ENCODE data around the gene GNRHR. TPM values are rescaled to one million over a fixed set of nuclear protein-coding genes. Genes with fewer than 3 reads are reported as not detected.

GNRHR gene
- total and polyA plus RNA-seq, 7 donors, result not detected

DNA sequence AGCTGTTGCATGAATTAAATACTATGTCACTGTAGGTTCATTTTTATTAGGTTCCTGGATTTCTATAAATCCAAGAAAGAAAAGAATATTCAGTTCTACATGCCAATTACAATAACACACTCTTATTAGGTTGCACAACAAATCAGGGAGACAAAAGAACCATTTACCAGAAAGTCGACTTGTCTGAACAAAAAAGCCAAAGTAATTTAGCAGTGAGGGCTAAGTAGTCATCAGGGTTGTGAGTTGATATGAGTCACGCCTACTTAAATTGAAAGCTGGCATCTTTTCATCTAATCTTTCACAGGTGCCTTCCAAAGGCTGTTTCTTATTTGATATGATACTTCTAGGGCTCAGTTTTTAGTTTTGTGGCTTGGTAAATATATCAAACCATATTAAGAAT lies 25.4 kb upstream of the GNRHR start:
- Histone ChIP-seq H3K36me3 (no peaks in the 10 kb centered on the region), H3K4me3 (no peak overlapping the region), H3K27me3 (no peaks in the 10 kb centered on the region), H3K9me3 (no peaks in the 10 kb centered on the region), H3K27ac (no peak overlapping the region), H3K4me1 (no peaks in the 10 kb centered on the region)
- WGBS, 2 donors, result 49 to 84% methylated on average over 2 of the region's 2 CpGs
- intact Hi-C loops (cut with DNase I), result no loop called here
- TF ChIP-seq, protein P1, sequence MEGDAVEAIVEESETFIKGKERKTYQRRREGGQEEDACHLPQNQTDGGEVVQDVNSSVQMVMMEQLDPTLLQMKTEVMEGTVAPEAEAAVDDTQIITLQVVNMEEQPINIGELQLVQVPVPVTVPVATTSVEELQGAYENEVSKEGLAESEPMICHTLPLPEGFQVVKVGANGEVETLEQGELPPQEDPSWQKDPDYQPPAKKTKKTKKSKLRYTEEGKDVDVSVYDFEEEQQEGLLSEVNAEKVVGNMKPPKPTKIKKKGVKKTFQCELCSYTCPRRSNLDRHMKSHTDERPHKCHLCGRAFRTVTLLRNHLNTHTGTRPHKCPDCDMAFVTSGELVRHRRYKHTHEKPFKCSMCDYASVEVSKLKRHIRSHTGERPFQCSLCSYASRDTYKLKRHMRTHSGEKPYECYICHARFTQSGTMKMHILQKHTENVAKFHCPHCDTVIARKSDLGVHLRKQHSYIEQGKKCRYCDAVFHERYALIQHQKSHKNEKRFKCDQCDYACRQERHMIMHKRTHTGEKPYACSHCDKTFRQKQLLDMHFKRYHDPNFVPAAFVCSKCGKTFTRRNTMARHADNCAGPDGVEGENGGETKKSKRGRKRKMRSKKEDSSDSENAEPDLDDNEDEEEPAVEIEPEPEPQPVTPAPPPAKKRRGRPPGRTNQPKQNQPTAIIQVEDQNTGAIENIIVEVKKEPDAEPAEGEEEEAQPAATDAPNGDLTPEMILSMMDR (IDR thresholded peaks at IDR 0.05), result no peak
- no peak for DNase-seq

DNA sequence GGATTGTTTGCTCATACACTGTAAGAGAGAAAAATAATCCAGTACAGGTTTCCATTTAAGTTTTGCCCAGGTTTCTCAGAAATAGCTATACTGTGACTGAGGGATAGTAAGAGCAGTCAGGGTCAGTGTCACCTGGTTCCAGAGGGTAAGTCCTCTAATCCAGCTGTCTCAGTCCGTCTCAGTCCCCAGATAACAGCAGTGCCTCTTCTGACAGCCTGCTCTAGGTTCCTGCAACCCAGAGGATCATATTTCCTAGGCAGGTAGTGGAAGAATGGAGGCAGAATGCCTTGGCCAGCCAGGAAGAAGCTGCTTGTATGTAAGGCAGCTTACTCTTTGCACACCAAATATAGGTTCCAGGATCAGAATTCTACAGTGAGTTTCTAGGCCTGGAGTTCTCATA lies 22.6 kb upstream of the GNRHR start:
- TF ChIP-seq POLR2AphosphoS5 (IDR thresholded peaks at IDR 0.05), result no peak
- no peak for TF ChIP-seq POLR2A (IDR thresholded peaks at IDR 0.05)
- no peak for TF ChIP-seq EP300 (IDR thresholded peaks at IDR 0.05)
- TF ChIP-seq, protein P1 (IDR thresholded peaks at IDR 0.05), result no peak
- Histone ChIP-seq H3K27me3 (no peaks in the 10 kb centered on the region), H3K4me1 (no peaks in the 10 kb centered on the region), H3K36me3 (no peaks in the 10 kb centered on the region), H3K4me3 (no peak overlapping the region), H3K9me3 (no peaks in the 10 kb centered on the region), H3K27ac (no peak overlapping the region)
- intact Hi-C loops (cut with DNase I), result no loop called here
- no peak for DNase-seq
- 56 to 84% methylated on average over 1 of the region's 1 CpG for WGBS, 2 donors

DNA sequence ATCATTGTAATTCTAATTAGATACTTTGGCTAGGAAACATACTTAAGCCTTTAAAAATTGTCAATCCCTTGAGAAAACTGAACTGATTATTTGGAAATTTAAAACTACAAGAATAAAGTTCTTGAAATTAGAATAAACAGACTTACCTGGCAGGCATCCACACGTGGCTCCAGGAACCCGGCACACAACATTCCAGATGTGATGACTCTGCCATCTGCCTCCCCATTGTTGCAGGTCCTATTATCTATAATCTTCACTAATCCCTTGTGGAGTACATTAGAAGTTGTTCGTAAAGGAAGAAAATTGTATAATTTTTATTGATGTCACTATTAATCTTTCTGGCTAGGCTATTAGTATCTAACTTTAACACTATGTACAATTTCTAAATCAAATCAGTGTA lies 16.2 kb upstream of the GNRHR start:
- H3K36me3 ChIP-seq, result no peaks in the 10 kb centered on the region
- intact Hi-C loops (cut with DNase I), result no loop called here
- no peaks in the 10 kb centered on the region for H3K27me3 ChIP-seq
- WGBS, 2 donors, result 55 to 73% methylated on average over 3 of the region's 3 CpGs
- no peak for DNase-seq
- TF ChIP-seq POLR2AphosphoS5 (IDR thresholded peaks at IDR 0.05), result no peak
- TF ChIP-seq, protein P1 (IDR thresholded peaks at IDR 0.05), result no peak
- no peak for TF ChIP-seq EP300 (IDR thresholded peaks at IDR 0.05)
- TF ChIP-seq POLR2A (IDR thresholded peaks at IDR 0.05), result no peak
- no peak overlapping the region for H3K4me3 ChIP-seq
- H3K27ac ChIP-seq, result no peak overlapping the region
- H3K9me3 ChIP-seq, result no peaks in the 10 kb centered on the region
- no peaks in the 10 kb centered on the region for H3K4me1 ChIP-seq

DNA sequence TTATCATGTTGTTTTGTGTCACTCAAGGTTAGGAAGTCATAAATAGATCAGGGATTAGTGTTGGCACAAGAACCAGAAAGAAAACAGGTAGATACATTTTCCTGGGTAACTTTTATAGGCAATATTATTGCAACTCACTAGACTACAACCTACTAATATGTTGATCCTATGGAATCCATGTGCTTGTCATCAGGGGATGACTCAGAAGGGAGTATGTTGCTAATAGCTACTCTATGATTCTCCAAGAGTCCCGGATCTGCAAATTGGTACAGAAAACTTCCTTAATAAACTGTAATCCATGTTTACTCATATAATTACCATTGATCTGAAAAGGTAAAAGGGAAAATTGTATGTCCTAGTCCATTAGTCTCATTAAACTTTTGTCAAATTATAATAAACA lies 11.7 kb upstream of the GNRHR start:
- no peak for TF ChIP-seq POLR2AphosphoS5 (IDR thresholded peaks at IDR 0.05)
- TF ChIP-seq, protein P1 (IDR thresholded peaks at IDR 0.05), result no peak
- TF ChIP-seq POLR2A (IDR thresholded peaks at IDR 0.05), result no peak
- TF ChIP-seq EP300 (IDR thresholded peaks at IDR 0.05), result no peak
- 66 to 89% methylated on average over 1 of the region's 1 CpG for WGBS, 2 donors
- no peak overlapping the region for H3K27ac ChIP-seq
- intact Hi-C loops (cut with DNase I), result no loop called here
- no peaks in the 10 kb centered on the region for H3K4me1 ChIP-seq
- H3K27me3 ChIP-seq, result no peaks in the 10 kb centered on the region
- no peak overlapping the region for H3K4me3 ChIP-seq
- no peak for DNase-seq
- H3K36me3 ChIP-seq, result no peaks in the 10 kb centered on the region
- H3K9me3 ChIP-seq, result no peaks in the 10 kb centered on the region

DNA sequence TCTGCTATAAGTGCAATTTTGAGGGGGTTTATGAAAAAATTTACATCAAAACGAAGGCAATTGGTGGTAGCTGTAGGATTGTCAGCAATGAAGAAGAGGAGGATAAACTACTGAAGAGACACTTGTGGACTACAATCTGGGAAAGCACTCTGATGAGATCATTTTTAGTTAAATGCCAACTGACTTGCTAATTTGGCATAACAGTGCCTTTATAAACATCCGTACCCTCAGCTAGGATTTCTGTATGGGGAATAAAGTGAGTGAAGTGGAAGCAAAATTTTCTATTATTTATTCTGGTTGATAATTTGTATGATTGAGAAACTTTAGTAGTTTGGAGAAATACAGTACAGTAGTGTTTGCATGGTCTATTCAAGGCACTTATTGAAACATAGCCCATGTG lies 11.2 kb upstream of the GNRHR start:
- no peak for DNase-seq
- no peaks in the 10 kb centered on the region for H3K4me1 ChIP-seq
- H3K36me3 ChIP-seq, result no peaks in the 10 kb centered on the region
- H3K27ac ChIP-seq, result no peak overlapping the region
- intact Hi-C loops (cut with DNase I), result no loop called here
- WGBS, 2 donors, result 82 to 83% methylated on average over 2 of the region's 2 CpGs
- H3K4me3 ChIP-seq, result no peak overlapping the region
- no peaks in the 10 kb centered on the region for H3K27me3 ChIP-seq
- TF ChIP-seq POLR2AphosphoS5 (IDR thresholded peaks at IDR 0.05) (no peak), POLR2A (IDR thresholded peaks at IDR 0.05) (no peak), EP300 (IDR thresholded peaks at IDR 0.05) (no peak)
- TF ChIP-seq, protein P1 (IDR thresholded peaks at IDR 0.05), result no peak
- no peaks in the 10 kb centered on the region for H3K9me3 ChIP-seq
